CD4-positive, alpha-beta T cell treated with Interleukin-10 for 1 hour (primary cell): Measurements from ENCODE around the gene TOP3B.

ENCODE experiments used
- DNase-seq: peaks from one replicate; pipeline ENCODE4 v3.0.0-alpha.2; 2020

Gene TOP3B

GRCh38 chr22:22011964-22012363, 29.4 kb upstream of the TOP3B start:
- DNase-seq, result no peak

- no peak for DNase-seq
Observed at GRCh38 chr22:22010358-22010757, 27.8 kb upstream of the TOP3B start.

- no peak for DNase-seq
Observed at GRCh38 chr22:22009661-22010060, 27.1 kb upstream of the TOP3B start.

GRCh38 chr22:22006596-22006990, 24.0 kb upstream of the TOP3B start:
- no peak for DNase-seq

- no peak for DNase-seq
Observed at GRCh38 chr22:22005945-22006595, 23.5 kb upstream of the TOP3B start.

- no peak for DNase-seq
Observed at GRCh38 chr22:22003233-22003632, 20.6 kb upstream of the TOP3B start.

- DNase-seq, result no peak
Observed at GRCh38 chr22:22002526-22003055, 20.0 kb upstream of the TOP3B start.

GRCh38 chr22:22001664-22002525, 19.3 kb upstream of the TOP3B start:
- no peak for DNase-seq

- DNase-seq, result no peak
Observed at GRCh38 chr22:21998595-21999247, 16.1 kb upstream of the TOP3B start.

- DNase-seq, result no peak
Observed at GRCh38 chr22:21996175-21996720, 13.7 kb upstream of the TOP3B start.

GRCh38 chr22:21995660-21996059, 13.1 kb upstream of the TOP3B start:
- DNase-seq, result no peak

GRCh38 chr22:21994881-21995444, 12.4 kb upstream of the TOP3B start:
- DNase-seq, result no peak

- DNase-seq, result no peak
Observed at GRCh38 chr22:21992593-21993237, 10.1 kb upstream of the TOP3B start.

GRCh38 chr22:21991774-21992173, 9.2 kb upstream of the TOP3B start:
- DNase-seq, result no peak

- no peak for DNase-seq
Observed at GRCh38 chr22:21991304-21991596, 8.7 kb upstream of the TOP3B start.

GRCh38 chr22:21990445-21991303, 8.1 kb upstream of the TOP3B start:
- DNase-seq, result no peak

- no peak for DNase-seq
Observed at GRCh38 chr22:21989049-21989448, 6.5 kb upstream of the TOP3B start.

- DNase-seq, result no peak
Observed at GRCh38 chr22:21985214-21985613, 2.6 kb upstream of the TOP3B start.

GRCh38 chr22:21984793-21985192, 2.2 kb upstream of the TOP3B start:
- no peak for DNase-seq

- no peak for DNase-seq
Observed at GRCh38 chr22:21981874-21982273, 713 bp downstream of the TOP3B start.

GRCh38 chr22:21980547-21980946, 2.0 kb downstream of the TOP3B start:
- DNase-seq, result no peak
